GM19023 (cell line): ENCODE data around the gene CAMK2G.

Source experiments
- ATAC-seq: cut with Tn5 transposase; IDR thresholded peaks from one replicate; pipeline ENCODE4 v1.9.1; 2021; ENCODE audit warnings: mild to moderate bottlenecking, moderate library complexity; ENCODE audit not compliant: unreplicated experiment

CAMK2G gene

DNA sequence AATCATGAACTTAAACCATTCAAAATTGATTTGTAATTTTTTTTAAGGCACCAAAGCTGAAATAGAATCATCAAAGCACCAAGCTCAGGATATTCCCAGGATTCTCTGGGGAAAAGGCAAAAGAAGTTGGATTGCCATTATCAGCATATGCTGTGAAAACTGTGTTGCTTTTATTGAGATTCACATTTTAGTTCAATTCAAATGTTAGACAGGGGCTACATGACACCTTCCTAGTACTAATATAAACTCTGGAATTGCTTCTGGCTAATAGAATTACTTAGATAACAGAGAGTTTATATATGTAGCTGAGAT is 58.7 kb downstream of the CAMK2G start:
- no peak for ATAC-seq

DNA sequence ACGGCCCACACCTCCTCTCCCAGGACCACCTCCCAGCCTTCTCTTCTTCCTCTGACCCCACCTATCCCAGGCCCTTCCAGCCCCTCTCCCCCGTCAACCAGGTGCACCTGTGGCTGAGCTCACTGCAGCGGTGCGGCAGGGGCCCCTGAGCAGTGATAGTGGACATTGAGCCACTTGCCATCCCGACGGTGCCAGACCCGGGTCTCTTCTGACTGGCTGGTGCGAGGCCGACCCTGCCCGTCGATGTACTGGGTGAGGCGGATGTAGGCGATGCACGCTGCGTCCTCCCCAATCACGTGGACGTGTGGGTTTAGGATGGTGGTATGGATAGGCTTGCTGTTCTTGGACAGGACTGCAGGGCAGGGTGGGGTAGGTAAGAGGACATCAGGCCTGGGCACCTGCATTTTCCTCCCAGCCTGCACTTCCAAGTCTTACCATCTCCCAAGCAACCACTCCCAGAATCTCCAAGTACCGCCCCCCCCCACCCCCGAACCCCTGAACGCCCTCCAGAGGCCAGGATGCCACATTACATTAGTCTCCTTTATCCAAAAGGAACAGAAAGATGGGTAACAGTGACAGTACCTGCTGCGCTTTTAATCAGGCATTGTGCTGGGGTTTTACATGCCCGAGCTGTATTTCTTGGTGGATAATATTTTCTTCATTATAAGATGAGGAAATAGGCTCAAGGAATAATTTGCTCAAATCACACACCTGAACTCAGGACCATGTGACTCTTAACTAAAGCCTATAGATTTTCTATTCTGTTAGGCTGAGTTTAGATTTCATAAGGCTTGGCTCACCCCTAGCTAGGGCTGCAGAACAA is 59.2 kb downstream of the CAMK2G start:
- ATAC-seq, result no peak

DNA sequence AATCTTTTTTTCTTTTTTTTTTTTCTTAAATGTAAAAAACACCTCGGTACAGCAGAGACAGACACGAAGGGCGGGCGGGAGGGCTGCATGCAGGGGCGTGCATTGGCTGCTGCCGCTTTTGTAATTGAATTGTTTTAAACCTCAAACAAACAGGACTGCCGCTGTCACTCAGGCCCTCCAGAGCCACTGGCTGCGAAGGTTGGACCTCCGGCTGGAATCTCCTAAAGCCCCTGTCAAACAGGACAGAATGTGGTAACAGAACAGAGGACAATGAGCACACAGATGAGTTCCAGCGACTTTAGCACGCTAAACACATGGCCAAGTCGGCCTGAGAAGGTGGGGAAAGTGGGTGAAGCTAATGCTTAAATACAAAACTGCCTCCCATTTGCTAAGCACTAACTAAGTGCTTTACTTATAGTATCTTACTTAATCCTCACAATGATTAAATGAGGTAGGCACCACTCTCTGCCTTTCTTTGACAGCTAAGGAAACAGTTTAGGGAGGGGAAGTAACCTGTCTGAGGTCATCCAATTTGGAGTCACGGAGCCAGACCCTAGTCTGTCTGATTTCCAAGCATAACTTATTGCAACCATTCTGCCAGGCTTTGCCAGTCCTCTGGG is 60.0 kb downstream of the CAMK2G start:
- ATAC-seq, result no peak

DNA sequence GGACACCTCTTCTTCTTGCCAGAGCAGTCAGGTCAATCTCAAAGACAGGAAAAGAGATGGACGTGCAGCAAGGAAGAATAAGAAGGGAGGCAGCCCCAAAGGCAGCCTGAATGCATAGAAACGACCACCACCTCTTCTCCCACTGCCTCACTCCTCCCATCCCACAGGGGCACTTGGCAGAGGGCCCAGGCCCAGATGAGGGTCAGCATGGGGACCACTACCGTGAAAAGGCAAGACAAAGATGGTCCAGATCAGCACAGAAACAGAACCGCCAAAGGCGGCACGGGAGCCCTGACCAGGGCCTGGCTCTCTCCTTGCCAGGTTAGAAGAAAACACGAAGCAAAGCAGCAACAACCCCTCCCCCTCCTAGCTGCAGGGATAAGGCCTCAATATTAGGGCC is 61.0 kb downstream of the CAMK2G start:
- no peak for ATAC-seq

DNA sequence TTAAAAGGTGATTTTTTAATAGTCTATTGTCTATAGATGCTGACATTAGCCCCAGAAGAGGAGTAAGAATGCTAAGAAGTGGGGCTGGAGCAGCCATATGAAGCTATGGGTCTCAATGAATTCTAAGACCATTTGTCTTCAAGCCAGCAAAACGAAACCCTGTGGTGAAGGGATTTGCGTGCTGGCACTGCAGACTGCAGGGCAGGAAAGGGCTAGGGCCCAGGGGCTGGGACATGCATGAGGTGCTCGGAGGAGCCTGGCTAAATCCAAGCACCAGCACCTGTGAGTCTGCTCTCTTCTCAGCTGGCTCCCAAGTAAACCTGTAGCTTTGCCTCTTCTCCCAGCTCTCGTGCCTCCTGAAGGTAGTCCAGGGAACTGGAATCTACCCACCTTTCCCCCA is 61.7 kb downstream of the CAMK2G start:
- no peak for ATAC-seq

DNA sequence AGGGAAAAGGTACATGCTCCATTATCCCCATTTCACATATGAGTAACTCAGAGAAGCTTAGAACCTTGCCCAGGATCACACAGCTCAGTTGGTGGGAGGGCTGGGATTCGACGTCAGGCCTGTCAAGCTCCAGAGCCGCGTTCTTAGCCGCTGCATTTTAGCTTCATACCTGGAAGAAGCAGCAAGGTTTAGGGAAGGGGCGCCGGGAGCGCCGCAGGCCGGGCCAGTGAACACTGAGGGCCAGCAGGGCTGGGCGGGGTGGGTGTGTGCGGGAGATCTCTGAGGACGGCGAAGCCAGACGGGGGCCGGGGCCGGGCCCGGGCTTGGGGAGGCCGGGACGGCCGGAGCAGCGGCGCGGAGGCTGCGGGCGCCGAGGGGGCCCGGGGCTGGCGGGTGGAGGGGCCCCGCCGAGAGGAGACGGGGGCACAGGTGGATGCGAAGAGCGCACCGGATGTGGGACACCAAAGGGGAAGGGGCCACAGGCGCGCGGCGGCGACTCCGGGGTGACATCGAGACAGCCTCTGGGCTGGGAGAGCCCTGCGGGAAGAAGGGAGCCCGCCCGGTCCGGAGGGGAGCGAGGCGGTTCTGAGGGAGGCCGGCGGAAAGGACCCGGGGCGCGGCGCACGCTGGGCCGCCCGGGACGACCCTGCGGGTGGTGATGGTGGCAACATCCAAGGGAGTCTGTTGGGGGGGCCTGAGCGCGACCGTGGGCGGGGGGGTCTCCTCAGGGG is 63.5 kb downstream of the CAMK2G start:
- ATAC-seq, result peak; percentile 33

DNA sequence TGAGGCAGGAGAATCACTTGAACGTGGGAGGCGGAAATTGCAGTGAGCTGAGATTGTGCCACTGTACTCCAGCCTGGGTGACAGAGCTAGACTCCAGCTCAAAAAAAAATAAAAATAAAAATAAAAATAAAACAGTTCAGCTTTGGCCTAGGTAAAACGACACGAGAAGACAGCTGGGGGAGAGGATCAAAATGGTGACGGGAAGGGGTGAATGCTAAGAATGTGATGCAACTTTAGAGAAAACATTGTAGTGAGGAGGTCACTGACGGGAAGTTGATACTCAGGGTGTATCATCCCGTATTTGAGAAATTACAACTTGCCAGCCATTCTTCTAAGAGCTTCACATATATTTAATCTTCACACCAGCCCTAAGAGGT is 64.0 kb downstream of the CAMK2G start:
- no peak for ATAC-seq

DNA sequence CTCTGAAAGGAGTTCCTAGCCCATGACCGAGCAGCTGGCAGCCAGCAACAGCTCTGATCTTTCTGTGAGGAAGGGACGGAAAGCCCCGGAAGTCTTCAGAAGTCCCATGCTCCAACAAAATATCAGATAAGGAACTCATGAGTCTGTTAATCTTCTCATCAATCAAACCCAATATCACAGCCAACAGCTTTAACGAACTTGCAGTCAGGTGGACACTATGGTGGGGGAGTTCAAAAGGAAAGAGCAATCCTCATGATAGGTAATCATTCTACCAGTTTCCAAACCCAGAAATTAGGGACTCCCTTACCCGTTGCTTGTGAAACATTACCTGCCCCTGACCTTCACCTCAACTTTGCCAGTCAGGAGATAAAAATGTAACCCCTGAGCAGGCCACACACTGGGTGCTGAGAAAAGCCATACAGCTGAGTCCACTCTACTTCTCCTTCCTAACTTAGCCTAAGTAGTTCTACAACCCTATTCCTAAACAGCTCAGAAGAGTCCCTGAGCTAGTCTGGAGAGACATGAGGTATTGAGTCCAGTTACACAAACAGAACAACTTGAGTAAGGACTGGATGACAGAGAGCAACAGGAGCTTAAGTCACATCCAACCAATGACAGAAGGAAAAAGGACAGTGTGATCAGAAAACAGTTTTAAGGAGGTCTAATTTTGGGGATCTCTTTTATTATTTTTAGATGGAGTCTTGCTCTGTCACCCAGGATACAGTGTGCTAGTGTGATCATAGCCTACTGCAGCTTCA is 65.1 kb downstream of the CAMK2G start:
- no peak for ATAC-seq

DNA sequence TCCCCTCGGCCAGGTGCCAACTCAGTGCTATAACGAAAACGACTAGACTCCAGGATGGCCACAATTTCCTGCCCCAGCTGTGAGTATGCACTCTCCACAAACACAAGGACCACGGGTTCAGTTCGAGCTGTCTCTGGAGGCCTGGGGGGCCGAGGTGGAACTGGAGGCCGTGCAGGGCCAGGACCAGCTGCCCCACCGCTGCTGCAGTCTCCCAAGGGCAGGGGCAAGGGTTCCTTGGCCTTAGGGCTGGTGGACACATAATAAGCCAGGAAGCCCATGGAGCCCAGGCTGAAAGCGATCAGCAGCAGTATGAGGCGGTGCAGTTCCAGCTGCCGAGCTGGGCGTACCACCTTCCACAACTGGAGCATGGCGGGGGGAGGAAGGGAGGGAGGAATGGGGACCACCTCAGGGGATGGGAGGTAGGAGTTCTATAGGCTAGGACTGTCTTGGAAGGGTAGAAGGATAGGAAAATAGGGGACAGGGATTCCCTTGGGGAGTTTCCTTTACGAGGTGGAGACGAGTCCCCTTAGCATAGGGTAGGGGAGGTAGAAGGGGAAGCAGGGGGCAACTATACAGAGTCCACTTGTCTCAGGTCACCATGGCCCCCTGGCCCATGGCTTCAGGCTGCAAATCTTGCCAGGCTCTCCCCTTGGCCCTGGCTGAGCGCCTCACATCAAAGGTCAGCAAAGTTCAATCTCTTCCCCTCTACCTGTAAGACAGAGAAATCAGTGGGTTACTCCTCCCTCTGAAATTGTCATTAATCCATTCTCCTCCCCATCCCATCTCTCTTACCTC is 66.1 kb downstream of the CAMK2G start:
- no peak for ATAC-seq

DNA sequence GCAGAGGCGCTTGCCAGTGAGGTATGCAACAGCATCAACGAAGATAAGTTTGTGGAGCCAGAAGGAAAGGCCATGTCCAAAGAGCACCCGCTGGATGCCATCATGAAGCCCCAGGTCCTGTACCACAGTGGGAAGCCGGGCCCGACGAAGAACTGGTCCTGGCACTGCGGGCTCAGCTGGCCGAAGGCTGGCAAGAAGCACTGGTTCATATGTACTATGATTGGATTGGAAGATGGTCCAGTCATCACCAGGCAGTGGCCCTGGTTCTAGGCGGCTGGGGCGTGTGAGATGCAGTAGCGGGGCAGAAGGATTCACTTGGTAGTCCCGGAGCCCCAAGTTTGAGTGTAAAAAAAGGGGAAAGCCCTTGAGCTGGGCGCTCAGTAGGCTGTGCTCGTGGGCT is 66.9 kb downstream of the CAMK2G start:
- no peak for ATAC-seq

DNA sequence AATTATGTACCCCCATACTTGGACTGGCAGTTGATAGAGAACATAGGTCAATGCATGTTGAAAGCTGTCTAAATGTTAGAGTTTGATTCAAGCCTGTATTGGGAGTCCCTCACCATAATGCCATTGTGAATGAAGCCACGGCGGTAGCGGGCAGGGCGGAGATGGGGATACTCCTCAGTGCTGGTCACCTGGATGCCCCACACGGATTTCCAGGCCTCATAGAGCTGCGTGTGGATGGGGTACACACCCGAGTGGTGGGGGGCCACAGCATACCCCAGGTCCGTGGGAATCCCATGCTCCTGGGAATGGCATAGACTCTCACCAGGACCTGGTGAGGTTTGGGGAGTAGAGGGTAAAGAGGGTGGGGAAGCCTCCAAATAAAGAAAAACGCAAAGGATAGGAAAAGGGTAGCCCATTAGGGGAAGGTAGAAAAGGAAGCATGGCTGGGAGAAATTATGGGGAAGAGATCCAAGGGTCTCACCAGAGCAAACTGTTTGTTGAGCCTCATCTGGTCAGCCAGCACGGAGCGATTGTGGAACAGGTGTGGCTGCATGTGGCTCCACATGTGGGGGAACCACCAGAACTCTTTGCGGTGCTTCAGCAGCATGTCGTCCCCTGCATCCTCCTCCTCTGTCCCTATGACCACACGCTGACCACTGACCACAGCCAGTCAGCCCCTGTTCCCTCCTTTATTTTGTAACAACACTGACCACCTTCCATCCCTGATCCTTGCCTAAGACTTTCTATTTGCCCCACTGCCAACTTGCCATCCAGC is 68.0 kb downstream of the CAMK2G start:
- ATAC-seq, result no peak

DNA sequence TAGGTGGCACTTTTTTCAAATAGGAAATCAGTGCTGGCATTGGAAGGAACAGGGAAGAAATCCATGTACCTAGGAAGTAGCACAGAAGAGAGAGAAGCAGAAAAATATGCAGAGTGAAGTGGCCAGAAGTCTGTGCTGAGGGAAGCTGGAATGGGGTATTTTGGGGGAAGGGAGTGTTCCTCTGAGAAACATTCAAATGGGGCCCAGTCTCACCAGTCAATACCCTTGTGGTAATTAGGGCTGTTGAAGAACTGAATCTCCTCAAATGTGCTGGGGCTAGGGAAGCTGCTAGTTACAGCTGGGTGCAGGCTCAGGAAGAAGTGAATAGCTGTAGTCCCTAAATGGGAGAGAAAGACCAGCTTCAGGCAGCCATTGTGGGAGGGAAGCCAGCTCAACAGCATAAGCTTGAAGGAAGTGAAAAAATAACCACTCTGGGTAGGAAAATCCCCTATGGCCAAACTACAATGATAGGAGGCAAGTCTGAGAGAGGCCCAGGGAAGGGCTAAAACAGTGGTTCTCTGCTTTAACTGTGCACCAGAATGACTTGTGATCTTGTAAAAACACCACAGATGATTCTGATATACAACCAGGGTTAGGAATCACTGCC is 70.6 kb downstream of the CAMK2G start:
- ATAC-seq, result peak; percentile 63

DNA sequence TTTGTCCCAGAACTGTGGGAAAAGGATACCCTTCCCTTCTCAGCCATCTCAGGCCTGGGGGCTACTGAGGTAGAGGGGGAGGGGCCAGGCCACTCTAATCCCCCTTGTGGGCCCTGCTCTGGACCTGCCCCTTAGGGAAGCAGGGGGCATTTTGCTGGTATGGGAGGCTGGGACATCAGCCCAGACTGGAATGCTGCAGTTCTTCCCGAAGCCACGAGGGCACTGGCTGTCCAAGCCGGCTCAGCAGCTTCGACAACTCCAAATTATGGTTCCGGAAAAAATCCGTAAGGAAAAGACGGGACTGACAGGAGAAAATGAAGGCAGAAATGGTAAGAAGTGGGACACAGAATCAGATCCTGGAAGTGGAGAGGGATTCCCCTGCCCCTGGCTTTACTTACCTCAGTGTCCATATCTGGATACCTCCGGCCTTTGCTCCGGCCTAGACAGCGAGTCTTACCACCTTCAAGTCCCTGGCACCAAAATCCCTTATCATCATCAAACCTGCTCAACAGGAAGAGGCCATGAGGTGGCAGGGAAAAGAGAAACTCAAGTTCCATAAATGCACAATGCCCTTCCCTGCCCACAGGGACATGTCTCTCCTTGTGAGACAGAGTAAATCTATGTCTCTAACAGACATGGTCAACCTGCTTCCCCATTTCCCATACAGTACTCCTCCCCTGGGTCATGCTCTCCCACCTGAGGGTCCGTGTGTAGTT is 71.9 kb downstream of the CAMK2G start:
- no peak for ATAC-seq

DNA sequence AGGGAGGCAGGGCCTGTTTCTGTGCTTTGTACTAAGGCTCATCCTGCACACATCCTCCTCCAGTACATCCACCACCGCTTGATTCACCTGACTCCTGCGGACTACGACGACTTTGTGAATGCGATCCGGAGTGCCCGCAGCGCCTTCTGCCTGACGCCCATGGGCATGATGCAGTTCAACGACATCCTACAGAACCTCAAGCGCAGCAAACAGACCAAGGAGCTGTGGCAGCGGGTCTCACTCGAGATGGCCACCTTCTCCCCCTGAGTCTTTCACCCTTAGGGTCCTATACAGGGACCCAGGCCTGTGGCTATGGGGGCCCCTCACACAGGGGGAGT is 73.1 kb downstream of the CAMK2G start:
- no peak for ATAC-seq

DNA sequence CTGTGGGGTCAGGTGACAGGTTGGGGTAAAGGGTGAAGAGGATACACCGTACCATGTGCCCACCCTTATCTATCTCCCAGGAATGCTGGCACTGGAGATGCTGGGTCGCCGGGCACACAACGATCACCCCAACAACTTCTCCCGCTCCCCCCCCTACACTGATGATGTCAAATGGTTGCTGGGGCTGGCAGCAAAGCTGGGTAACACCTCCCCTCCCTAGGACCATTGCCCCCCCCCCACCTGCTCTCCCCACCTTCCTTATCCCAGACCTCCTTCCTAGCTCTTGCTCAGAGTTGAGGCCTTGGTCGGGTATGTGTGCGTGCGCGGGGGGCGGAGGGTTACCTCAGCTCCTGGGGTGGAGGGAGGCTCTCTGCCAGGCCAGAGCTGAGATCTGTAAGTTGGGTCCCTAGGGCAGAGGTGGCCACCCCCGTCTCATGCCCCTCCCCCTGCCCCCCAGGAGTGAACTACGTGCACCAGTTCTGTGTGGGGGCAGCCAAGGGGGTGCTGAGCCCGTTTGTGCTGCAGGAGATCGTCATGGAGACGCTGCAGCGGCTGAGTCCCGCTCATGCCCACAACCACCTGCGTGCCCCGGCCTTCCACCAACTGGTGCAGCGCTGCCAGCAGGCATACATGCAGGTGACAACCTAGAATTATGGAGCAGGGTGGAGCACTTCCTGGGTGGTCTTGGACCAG is 73.6 kb downstream of the CAMK2G start:
- ATAC-seq, result no peak

DNA sequence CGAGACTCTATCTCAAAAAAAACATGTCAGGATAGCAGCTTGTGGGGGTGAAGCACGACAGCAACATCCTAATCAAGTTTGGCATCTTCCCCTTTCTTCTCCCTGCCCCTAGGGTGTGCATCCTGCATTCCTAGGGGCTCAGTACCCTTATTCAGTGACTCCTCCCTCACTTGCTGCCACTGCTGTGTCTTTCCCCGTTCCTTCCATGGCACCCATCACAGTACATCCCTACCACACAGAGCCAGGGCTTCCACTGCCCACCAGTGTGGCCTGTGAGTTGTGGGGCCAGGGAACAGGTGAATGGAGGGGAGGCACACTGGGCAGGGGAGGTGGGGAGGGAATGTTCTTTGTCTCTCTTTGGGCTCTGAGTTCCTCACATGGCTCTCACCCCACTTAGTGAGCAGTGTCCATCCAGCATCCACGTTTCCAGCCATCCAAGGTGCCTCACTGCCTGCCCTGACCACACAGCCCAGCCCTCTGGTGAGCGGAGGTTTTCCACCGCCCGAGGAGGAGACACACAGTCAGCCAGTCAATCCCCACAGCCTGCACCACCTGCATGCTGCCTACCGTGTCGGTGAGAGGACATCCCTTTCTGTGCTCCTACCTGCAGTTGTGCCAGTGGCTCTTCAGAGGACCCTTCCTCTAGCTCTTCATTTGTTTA is 74.3 kb downstream of the CAMK2G start:
- no peak for ATAC-seq

DNA sequence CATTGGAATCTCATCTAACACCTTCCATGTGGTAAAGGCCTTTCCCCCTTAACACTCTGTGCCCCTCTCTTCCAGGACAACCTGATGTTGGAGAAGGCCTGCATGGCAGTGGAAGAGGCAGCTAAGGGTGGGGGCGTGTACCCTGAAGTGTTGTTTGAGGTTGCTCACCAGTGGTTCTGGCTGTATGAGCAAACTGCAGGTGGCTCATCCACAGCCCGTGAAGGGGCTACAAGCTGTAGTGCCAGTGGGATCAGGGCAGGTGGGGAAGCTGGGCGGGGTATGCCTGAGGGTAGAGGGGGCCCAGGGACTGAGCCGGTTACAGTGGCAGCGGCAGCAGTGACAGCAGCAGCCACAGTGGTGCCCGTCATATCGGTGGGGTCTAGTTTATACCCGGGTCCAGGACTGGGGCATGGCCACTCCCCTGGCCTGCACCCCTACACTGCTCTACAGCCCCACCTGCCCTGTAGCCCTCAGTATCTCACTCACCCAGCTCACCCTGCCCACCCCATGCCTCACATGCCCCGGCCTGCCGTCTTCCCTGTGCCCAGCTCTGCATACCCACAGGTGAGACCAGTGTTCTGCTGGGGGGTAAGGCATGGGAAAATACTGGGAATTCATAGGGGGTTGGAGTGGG is 75.3 kb downstream of the CAMK2G start:
- ATAC-seq, result no peak
